ENCODE measurements around the gene SPRR3.

DNA sequence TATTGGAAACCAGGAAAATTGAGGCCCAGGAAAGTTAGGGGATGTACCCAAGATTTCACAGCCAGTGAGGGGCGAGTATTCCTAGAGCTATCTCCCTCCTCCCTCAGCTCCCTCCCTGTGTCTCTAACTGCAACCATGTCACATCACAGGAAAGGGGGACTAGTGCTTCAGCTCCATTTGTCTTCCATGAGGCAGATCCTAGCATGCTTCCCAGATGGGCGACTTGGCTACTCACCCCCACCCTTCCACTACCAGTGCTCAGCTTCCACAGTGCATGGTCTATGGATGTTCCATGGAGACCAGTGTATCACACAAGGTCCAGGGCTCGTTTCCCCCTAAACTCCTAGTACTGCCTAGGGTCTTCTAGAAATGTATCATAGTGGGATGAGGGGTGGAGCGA, 35.7 kb upstream of the SPRR3 start:
- TF ChIP-seq, protein P1, sequence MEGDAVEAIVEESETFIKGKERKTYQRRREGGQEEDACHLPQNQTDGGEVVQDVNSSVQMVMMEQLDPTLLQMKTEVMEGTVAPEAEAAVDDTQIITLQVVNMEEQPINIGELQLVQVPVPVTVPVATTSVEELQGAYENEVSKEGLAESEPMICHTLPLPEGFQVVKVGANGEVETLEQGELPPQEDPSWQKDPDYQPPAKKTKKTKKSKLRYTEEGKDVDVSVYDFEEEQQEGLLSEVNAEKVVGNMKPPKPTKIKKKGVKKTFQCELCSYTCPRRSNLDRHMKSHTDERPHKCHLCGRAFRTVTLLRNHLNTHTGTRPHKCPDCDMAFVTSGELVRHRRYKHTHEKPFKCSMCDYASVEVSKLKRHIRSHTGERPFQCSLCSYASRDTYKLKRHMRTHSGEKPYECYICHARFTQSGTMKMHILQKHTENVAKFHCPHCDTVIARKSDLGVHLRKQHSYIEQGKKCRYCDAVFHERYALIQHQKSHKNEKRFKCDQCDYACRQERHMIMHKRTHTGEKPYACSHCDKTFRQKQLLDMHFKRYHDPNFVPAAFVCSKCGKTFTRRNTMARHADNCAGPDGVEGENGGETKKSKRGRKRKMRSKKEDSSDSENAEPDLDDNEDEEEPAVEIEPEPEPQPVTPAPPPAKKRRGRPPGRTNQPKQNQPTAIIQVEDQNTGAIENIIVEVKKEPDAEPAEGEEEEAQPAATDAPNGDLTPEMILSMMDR (IDR thresholded peaks at IDR 0.05), result no peak
- TF ChIP-seq EP300 (IDR thresholded peaks at IDR 0.05) (no peak), POLR2A (IDR thresholded peaks at IDR 0.05) (no peak)

Measured in tibial nerve (tissue), 4 donors.